Epidermal melanocyte (primary cell): ENCODE measurements around the gene ZFP2.
"Not testable (repeated sequence)": the region's sequence is repeated elsewhere in the genome, so short reads cannot be mapped to it uniquely, and the experiment has no call there.

ENCODE experiments used
- DNase-seq: peaks from one replicate; pipeline ENCODE4 v3.0.0; 2011; ENCODE audit warnings: low spot score; ENCODE audit not compliant: insufficient read length

The ZFP2 gene

DNA sequence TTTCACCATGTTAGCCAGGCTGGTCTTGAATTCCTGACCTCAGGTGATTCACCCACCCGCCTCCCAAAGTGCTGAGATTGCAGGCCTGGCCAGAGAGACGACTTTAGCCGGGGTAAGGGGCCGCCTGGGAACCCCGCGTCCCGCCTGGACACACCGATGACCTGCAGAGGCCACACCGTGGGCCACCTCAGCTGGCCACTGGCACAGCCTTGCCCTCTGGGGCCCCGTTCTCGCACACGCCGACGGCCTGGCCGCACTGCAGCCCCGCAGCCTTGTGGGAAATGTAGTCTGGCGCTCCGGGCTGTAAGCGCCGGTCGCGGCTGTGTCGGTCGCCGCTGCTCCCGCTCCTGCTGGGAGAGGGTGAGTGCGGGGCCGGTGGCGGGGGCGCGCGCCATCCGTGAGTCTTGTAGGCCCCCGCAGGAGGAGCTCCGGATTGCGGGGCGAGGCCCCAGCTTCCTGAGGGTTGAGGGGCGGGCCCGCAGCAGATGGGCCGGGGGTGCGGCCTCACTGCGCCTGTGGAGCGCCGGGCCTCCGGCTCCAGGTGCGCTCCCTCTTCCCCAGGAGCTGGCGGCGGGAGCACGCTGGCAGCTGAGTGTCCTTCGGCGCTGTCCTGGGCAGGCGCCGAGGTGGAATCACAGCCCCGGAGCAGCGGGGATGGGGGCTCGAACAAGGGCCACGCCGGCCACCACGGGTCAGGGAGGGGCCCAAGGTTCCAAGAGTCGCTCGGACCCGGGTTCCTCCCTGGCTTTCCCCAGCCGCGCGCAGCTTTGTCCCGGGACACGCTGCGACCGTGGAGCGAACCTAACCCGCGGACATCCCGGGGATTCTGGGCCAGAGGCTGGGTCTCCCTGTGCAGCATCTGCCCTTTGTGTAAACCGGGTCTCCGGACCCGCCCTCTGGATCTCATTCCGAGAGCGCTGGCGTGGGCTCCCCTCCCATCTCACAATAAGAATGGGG is at the start of gene ZFP2:
Gene ZFP2, plus strand, starts transcription at position 299 of the 957 bp plus-strand sequence. CDS start 35,401 bp downstream, outside the sequence.
- no peak for DNase-seq

- no peak for DNase-seq
Observed at GRCh38 chr5:178849316-178849715, 46.4 kb upstream of the ZFP2 start.

- DNase-seq: no peak
Observed at GRCh38 chr5:178851951-178852350, 43.8 kb upstream of the ZFP2 start.

DNA sequence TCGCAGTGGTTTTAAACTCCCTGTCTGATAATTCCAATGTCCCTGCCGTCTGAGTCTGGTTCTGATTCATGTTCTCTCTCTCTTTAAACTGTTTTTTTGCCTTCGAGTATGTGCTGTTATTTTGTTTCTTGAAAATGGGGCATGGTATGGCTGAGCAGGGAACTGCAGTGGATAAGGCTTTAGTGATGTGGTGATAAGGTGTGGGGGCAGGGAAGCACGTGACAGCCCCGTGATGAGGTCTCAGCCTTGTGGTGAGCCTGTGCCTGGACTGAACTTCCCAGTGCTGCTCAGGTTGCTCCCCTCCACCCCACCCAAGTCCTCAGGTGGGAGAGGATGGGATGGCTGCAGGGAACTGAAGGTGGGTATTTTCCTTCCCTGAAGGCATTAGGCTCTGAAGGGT is 41.4 kb upstream of the ZFP2 start:
- no peak for DNase-seq

- peak; percentile 96 for DNase-seq
Observed at GRCh38 chr5:178859625-178860521, 35.8 kb upstream of the ZFP2 start, which contains the start of gene ZNF354B. Gene ZNF354B, plus strand, starts transcription at chr5:178859953. Its CDS starts 1,095 bp downstream, at chr5:178861048.

DNA sequence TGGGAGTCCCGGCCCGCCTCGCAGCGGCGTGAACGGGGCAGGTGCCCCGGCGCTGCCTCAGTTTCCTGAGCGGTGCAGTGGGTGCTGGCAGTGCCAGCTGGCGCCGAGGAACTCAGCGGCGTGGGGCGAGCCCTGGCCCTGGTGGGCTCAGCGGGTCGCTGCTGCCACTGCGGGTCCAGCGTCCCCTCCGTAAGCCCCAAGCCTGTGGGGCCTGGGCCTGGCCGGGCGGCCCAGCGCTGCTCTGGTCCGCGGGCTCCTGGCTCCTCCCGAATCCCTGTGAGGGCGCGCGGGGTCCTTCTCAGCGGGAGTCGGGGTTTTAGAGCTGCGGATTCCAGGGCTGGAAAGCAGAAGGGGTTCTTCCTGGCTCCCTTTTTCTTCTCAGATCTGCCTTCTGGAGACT is 35.1 kb upstream of the ZFP2 start:
- DNase-seq: not testable (repeated sequence)

DNA sequence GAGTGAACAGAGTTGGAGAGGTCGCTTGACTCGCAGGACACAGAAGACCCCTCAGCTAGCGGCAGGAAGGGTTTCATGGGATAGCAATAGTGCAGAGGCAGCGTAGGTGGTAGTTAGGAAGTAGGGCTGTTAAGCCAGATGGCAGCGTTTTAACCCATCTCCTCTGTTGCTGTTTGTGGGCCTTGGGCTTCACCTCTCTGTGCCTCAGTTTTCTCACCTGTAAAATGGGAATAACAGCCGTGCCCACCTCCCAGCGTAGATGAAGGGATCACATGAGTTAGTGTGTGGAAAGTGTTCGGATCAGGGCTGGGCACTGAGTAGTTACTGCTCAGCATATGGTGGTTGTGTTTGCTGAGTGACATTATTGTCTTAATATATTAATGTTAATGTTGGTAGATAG is 34.1 kb upstream of the ZFP2 start:
- DNase-seq: no peak

DNA sequence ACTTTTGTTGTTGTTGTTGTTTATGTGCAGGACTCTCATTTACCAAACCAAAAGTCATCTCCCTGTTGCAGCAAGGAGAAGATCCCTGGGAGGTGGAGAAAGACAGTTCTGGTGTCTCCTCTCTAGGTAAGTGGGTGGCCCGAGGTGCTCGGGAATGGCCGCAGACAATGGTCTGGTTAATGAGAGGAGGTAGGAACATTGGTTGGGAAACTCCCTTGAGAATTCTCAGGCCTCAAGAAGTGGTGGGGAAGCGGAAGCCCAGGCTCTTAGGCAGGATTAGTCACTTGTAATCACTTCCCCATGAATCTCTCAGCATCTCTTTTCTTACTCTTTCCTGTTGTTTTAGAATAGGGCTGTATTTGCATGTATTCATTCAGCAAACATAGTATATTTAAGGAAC is 28.8 kb upstream of the ZFP2 start:
- no peak for DNase-seq

DNA sequence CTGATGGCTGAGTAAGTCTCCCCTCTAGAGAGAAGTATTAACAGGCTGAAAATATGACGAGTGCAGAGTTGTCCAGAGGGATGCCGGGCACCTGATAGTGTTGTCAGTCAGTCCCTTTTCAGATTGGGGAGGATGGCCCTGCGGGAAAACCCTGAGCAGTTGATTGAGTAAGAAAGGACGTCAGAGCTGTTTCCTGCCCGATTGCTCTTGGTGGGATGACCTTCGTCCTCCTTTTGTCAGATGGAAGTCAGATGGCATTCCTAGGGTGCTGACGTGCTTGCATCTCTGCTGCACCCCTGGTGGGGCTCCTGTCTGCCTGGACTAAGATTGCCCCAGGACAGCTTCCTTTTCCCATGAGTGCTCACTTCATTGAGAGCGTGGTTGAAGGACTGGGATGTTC is 26.1 kb upstream of the ZFP2 start:
- DNase-seq: no peak

GRCh38 chr5:178870411-178870810 is 25.3 kb upstream of the ZFP2 start:
- DNase-seq: no peak

GRCh38 chr5:178872302-178872701 is 23.4 kb upstream of the ZFP2 start:
- DNase-seq: no peak

GRCh38 chr5:178883115-178883694 is 12.5 kb upstream of the ZFP2 start:
- not testable (repeated sequence) for DNase-seq

- DNase-seq: no peak
Observed at GRCh38 chr5:178883815-178884430, 11.8 kb upstream of the ZFP2 start.

- DNase-seq: no peak
Observed at GRCh38 chr5:178899289-178899688, 3.6 kb downstream of the ZFP2 start.

DNA sequence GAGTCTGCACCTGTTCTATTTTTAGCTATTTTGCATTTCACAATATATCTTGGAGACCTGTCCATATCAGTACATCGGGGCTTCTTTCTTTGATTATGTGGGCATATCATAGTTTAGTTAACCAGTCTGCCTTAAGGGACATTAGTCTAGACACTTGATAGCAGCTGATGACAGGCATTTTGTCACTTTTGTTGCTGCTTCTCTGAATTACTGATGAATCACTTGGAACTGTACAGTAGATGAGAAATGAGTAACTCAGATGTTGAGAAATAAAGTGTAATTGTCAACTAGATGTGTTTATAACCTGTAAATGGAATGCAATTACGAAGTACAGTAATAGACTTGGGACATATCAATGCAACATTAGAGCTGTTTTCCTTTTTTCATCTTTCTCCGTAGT is 7.1 kb downstream of the ZFP2 start:
- no peak for DNase-seq

DNA sequence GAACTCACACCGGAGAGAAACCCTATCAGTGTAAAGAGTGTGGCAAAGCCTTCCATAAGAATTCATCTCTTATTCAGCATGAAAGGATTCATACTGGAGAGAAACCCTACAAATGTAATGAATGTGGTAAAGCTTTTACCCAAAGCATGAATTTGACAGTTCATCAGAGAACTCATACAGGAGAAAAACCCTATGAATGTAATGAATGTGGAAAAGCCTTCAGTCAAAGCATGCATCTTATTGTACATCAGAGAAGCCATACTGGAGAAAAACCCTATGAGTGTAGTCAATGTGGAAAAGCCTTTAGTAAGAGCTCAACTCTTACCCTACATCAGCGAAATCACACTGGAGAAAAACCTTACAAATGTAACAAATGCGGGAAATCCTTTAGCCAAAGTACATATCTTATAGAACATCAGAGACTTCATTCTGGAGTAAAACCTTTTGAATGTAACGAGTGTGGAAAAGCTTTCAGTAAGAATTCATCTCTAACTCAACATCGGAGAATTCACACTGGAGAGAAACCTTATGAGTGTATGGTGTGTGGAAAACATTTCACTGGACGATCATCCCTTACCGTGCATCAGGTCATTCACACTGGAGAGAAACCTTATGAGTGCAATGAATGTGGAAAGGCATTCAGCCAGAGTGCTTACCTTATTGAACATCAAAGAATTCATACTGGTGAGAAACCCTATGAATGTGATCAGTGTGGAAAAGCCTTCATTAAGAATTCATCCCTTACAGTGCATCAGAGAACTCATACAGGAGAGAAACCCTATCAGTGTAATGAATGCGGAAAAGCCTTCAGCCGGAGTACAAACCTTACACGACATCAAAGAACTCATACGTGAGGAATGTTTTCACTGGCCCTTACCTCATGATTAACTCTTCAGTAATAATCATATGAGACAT is 36.4 kb downstream of the ZFP2 start:
- DNase-seq: no peak

DNA sequence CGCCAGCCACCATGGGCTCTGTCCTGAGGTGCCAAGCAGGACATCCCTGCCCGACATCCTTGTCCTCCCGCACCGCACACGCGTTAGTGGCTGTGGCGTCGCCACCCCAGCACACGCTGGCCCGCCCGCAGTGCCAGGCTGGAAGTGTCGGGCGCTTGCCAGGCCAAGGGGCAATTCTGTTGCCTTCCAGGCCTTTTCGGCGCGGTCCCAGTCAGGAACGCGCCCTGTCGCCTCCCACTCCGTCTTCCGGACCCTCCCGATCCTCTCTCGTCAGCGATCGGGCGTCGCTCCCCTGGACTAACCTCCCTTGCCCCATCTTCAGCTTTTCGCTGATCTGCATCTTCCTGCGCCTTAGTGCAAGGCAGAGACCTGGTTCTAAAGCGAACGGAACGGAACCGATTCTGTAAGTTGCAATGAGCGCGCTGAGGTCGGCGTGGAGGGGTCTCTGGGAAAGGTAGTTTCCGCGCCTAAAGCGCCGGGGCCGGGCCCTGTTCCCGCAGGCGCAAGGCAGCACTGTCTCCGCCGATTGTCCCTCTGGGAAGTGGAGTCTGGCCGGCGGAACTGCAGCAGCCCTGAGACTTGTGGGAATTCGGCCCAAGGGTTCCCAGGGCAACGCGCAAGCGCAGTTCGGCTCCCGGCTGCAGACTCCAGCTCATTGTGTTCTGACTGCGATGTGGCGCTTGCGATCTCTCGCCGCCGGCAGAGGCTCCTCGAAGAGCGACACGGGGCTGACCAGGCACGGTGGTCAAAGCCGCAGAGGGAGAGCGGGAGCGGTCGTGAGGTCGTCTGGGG is 45.1 kb downstream of the ZFP2 start, which contains the start of gene ZNF454:
Gene ZNF454, plus strand, starts transcription at position 630 of the 792 bp plus-strand sequence. CDS start 1,594 bp downstream, outside the sequence.
- DNase-seq: peak; percentile 69

GRCh38 chr5:178941361-178941760 is 45.6 kb downstream of the ZFP2 start:
- DNase-seq: no peak

DNA sequence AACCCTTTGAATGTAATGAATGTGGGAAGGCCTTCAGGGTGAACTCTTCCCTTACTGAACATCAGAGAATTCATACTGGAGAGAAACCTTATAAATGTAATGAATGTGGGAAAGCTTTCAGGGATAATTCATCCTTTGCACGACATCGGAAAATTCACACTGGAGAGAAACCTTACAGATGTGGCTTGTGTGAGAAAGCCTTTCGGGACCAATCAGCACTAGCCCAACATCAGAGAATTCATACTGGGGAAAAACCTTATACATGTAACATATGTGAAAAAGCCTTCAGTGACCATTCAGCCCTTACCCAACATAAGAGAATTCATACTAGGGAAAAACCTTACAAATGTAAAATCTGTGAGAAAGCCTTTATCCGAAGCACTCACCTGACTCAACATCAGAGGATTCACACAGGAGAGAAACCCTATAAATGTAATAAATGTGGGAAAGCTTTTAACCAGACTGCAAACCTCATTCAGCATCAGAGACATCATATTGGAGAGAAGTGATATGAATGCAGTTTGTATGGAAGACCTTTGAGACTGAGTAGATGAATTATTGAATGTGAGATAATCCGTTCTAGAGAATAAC is 69.8 kb downstream of the ZFP2 start:
- DNase-seq: no peak
